Thyroid gland (tissue), 4 donors: ENCODE data around the gene MAP2K4.

Experiments
- POLR2A ChIP-seq, 2 donors: fragments of 450-650 bp; IDR thresholded peaks; one replicate each; pipeline ENCODE4 v1.6.1; 2017; ENCODE audit warnings: antibody characterized with exemption in 2 of 2, mild to moderate bottlenecking in 2 of 2, moderate library complexity in 1 of 2
- TF ChIP-seq, protein P1 (sequence below), 6 experiments: fragments of 200-600 bp in 3 of 6; fragments of 450-650 bp in 3 of 6; sonication (generic) in 3 of 6; IDR thresholded peaks; one replicate each; pipeline ENCODE4 v1.5.1; 2016 to 2019; ENCODE audit warnings: antibody characterized with exemption in 6 of 6, mild to moderate bottlenecking in 2 of 6, inconsistent platforms in 1 of 6, moderate library complexity in 1 of 6

DNA sequence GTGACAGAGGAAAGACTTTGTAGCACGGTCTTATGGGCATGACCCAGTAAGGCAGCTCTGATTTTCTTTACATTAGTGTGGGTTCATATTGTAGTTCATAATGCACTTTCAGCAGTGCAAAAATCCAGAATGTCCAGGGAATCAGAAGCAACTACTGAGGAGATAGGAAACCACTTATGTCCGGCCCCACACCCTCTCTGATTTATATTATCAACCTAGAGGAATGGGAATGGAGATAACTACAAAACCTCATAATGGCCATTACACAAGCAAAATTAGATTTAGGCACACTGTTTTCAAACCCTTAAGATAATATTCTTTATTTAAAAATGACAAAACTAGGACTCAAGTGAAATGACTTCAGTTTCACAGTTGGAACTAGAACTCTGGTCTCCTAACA, 7.9 kb downstream of the MAP2K4 start:
- no peak for TF ChIP-seq POLR2A (IDR thresholded peaks at IDR 0.05)
- TF ChIP-seq, protein P1, sequence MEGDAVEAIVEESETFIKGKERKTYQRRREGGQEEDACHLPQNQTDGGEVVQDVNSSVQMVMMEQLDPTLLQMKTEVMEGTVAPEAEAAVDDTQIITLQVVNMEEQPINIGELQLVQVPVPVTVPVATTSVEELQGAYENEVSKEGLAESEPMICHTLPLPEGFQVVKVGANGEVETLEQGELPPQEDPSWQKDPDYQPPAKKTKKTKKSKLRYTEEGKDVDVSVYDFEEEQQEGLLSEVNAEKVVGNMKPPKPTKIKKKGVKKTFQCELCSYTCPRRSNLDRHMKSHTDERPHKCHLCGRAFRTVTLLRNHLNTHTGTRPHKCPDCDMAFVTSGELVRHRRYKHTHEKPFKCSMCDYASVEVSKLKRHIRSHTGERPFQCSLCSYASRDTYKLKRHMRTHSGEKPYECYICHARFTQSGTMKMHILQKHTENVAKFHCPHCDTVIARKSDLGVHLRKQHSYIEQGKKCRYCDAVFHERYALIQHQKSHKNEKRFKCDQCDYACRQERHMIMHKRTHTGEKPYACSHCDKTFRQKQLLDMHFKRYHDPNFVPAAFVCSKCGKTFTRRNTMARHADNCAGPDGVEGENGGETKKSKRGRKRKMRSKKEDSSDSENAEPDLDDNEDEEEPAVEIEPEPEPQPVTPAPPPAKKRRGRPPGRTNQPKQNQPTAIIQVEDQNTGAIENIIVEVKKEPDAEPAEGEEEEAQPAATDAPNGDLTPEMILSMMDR (IDR thresholded peaks at IDR 0.05): no peak
